Loucy (cell line): Measurements from ENCODE around the gene FOS.

Source experiments
- H2AFZ ChIP-seq: fragments of 200-600 bp; sonication (generic); 2 replicates; pipeline ENCODE4 v1.6.0; 2016; ENCODE audit warnings: antibody characterized with exemption, mild to moderate bottlenecking, low read length, moderate library complexity
- H3F3A ChIP-seq: fragments of 200-600 bp; 2 replicates; pipeline ENCODE4 v1.6.0; 2016; ENCODE audit warnings: antibody characterized with exemption, low read depth, mild to moderate bottlenecking
- H3K27me3 ChIP-seq: fragments of 200-600 bp; sonication (generic); 2 replicates; pipeline ENCODE4 v1.6.1; 2014; ENCODE audit warnings: low read length, mild to moderate bottlenecking; ENCODE audit not compliant: insufficient read depth, poor library complexity, severe bottlenecking
- H3K36me3 ChIP-seq: fragments of 200-600 bp; sonication (generic); 2 replicates; pipeline ENCODE4 v1.6.1; 2016; ENCODE audit warnings: low read length; ENCODE audit not compliant: insufficient read depth
- H3K4me1 ChIP-seq: fragments of 200-600 bp; sonication (generic); 2 replicates; pipeline ENCODE4 v1.5.1; 2014; ENCODE audit warnings: low read length, mild to moderate bottlenecking; ENCODE audit not compliant: insufficient read depth, poor library complexity, severe bottlenecking
- H3K4me2 ChIP-seq: fragments of 200-600 bp; sonication (generic); 2 replicates; pipeline ENCODE4 v1.6.0; 2014; ENCODE audit warnings: antibody characterized with exemption, low read length, low read depth, mild to moderate bottlenecking; ENCODE audit not compliant: poor library complexity, severe bottlenecking
- H3K4me3 ChIP-seq: fragments of 200-600 bp; sonication (generic); 2 replicates; pipeline ENCODE4 v1.5.1; 2014; ENCODE audit warnings: low read length, mild to moderate bottlenecking, mixed read lengths; ENCODE audit not compliant: poor library complexity, severe bottlenecking
- H3K79me2 ChIP-seq: fragments of 200-600 bp; sonication (generic); 2 replicates; pipeline ENCODE4 v1.6.1; 2014; ENCODE audit warnings: low read length; ENCODE audit not compliant: insufficient read depth
- H3K9ac ChIP-seq: fragments of 200-600 bp; sonication (generic); 2 replicates; pipeline ENCODE4 v1.6.0; 2014; ENCODE audit warnings: mild to moderate bottlenecking, low read depth, low read length, moderate library complexity; ENCODE audit not compliant: poor library complexity, severe bottlenecking
- H3K9me2 ChIP-seq: fragments of 200-600 bp; sonication (generic); replicated peaks from 2 replicates; pipeline ENCODE4 v1.6.1; 2016; ENCODE audit warnings: low read depth, low read length, mixed read lengths
- H3K9me3 ChIP-seq: fragments of 200-600 bp; sonication (generic); 2 replicates; pipeline ENCODE4 v1.6.1; 2014; ENCODE audit warnings: mild to moderate bottlenecking, antibody characterized with exemption, low read length, low read depth; ENCODE audit not compliant: insufficient read depth
- H4K20me1 ChIP-seq: fragments of 200-600 bp; sonication (generic); 2 replicates; pipeline ENCODE4 v1.6.0; 2014; ENCODE audit warnings: antibody characterized with exemption, low read length, mild to moderate bottlenecking; ENCODE audit not compliant: insufficient read depth, poor library complexity, severe bottlenecking
- CTCF ChIP-seq: fragments of 200-600 bp; sonication (generic); conservative IDR thresholded peaks from 2 replicates; pipeline ENCODE4 v1.5.1; 2014; ENCODE audit warnings: mild to moderate bottlenecking, antibody characterized with exemption, low read length
- EZH2phosphoT487 ChIP-seq: fragments of 200-600 bp; IDR thresholded peaks from 2 replicates; pipeline ENCODE4 v1.6.1; 2018; ENCODE audit warnings: antibody characterized with exemption, mild to moderate bottlenecking, moderate library complexity, borderline replicate concordance

Gene FOS

GRCh38 chr14:75283162-75283832, 4.7 kb downstream of the FOS start:
- H3K9me3 ChIP-seq: no peaks in the 10 kb centered on the region
- H4K20me1 ChIP-seq: peaks cover 5% of the 10 kb centered on the region
- H3K79me2 ChIP-seq: no peaks in the 10 kb centered on the region
- H3K4me3 ChIP-seq: no peak overlapping the region
- H3K4me2 ChIP-seq: no peak overlapping the region
- peaks cover 12% of the 10 kb centered on the region for H3K4me1 ChIP-seq
- TF ChIP-seq EZH2phosphoT487 (no peak), CTCF (peak; percentile 54)
- H3K9ac ChIP-seq: no peak overlapping the region
- H3F3A ChIP-seq: no peaks in the 10 kb centered on the region
- no peak overlapping the region for H2AFZ ChIP-seq
- no peaks in the 10 kb centered on the region for H3K9me2 ChIP-seq
- H3K36me3 ChIP-seq: no peaks in the 10 kb centered on the region
- H3K27me3 ChIP-seq: peaks cover 14% of the 10 kb centered on the region

GRCh38 chr14:75283833-75284563, 5.4 kb downstream of the FOS start:
- H3K36me3 ChIP-seq: no peaks in the 10 kb centered on the region
- no peak overlapping the region for H3K4me3 ChIP-seq
- H4K20me1 ChIP-seq: peaks cover 3% of the 10 kb centered on the region
- peaks cover 12% of the 10 kb centered on the region for H3K27me3 ChIP-seq
- H2AFZ ChIP-seq: no peak overlapping the region
- no peaks in the 10 kb centered on the region for H3K9me2 ChIP-seq
- H3K79me2 ChIP-seq: no peaks in the 10 kb centered on the region
- H3K9me3 ChIP-seq: no peaks in the 10 kb centered on the region
- TF ChIP-seq CTCF (no peak), EZH2phosphoT487 (no peak)
- no peaks in the 10 kb centered on the region for H3F3A ChIP-seq
- no peak overlapping the region for H3K9ac ChIP-seq
- peaks cover 10% of the 10 kb centered on the region for H3K4me1 ChIP-seq
- no peak overlapping the region for H3K4me2 ChIP-seq

GRCh38 chr14:75285331-75285730, 6.7 kb downstream of the FOS start:
- Histone ChIP-seq H3K9me3 (no peaks in the 10 kb centered on the region), H3K4me2 (no peak overlapping the region), H3K4me1 (peaks cover 4% of the 10 kb centered on the region), H3F3A (no peaks in the 10 kb centered on the region), H3K4me3 (no peak overlapping the region), H4K20me1 (no peaks in the 10 kb centered on the region), H3K27me3 (no peaks in the 10 kb centered on the region), H3K9ac (no peak overlapping the region), H2AFZ (no peak overlapping the region), H3K79me2 (no peaks in the 10 kb centered on the region), H3K36me3 (no peaks in the 10 kb centered on the region), H3K9me2 (no peaks in the 10 kb centered on the region)
- TF ChIP-seq EZH2phosphoT487 (no peak), CTCF (no peak)
